SK-N-MC (cell line): Measurements from ENCODE around the gene KRTAP10-10.
"Not testable (repeated sequence)": the region's sequence is repeated elsewhere in the genome, so short reads cannot be mapped to it uniquely, and the experiment has no call there.

Source experiments
- DNase-seq: peaks from one replicate; pipeline ENCODE4 v3.0.0-alpha.2; 2011; ENCODE audit warnings: low read depth, low spot score
- H3K27ac ChIP-seq: fragments of 200-600 bp; sonication (generic); 2 replicates; pipeline ENCODE4 v1.5.1; 2016; ENCODE audit warnings: mixed run types
- H3K36me3 ChIP-seq: fragments of 200-600 bp; sonication (generic); 2 replicates; pipeline ENCODE4 v1.6.1; 2017; ENCODE audit warnings: antibody characterized with exemption, low read length, mixed read lengths; ENCODE audit not compliant: insufficient read depth
- H3K4me3 ChIP-seq: fragments of 200-600 bp; sonication (generic); 2 replicates; pipeline ENCODE4 v1.5.1; 2016
- H3K9ac ChIP-seq: fragments of 200-600 bp; sonication (generic); 2 replicates; pipeline ENCODE4 v1.8.0; 2017; ENCODE audit warnings: mixed run types, mixed read lengths; ENCODE audit not compliant: insufficient read length
- H3K9me3 ChIP-seq: fragments of 200-600 bp; sonication (generic); 2 replicates; pipeline ENCODE4 v1.6.1; 2017; ENCODE audit warnings: low read depth, mild to moderate bottlenecking, antibody characterized with exemption, low read length, moderate library complexity, mixed read lengths
- EZH2 ChIP-seq: fragments of 200-600 bp; sonication (generic); IDR thresholded peaks from one replicate; pipeline ENCODE4 v1.6.1; 2017; ENCODE audit warnings: antibody characterized with exemption
- FOXP2 ChIP-seq: optimal IDR thresholded peaks from 2 replicates; pipeline ENCODE3; 2011; ENCODE audit warnings: mild to moderate bottlenecking, moderate library complexity; ENCODE audit not compliant: insufficient read depth; ENCODE audit errors: extremely low read length, control extremely low read depth
- POLR2AphosphoS5 ChIP-seq: IDR thresholded peaks from 2 replicates; pipeline ENCODE4 v1.6.1; 2012; ENCODE audit warnings: mild to moderate bottlenecking, low read depth, low read length, borderline replicate concordance

The KRTAP10-10 gene

DNA sequence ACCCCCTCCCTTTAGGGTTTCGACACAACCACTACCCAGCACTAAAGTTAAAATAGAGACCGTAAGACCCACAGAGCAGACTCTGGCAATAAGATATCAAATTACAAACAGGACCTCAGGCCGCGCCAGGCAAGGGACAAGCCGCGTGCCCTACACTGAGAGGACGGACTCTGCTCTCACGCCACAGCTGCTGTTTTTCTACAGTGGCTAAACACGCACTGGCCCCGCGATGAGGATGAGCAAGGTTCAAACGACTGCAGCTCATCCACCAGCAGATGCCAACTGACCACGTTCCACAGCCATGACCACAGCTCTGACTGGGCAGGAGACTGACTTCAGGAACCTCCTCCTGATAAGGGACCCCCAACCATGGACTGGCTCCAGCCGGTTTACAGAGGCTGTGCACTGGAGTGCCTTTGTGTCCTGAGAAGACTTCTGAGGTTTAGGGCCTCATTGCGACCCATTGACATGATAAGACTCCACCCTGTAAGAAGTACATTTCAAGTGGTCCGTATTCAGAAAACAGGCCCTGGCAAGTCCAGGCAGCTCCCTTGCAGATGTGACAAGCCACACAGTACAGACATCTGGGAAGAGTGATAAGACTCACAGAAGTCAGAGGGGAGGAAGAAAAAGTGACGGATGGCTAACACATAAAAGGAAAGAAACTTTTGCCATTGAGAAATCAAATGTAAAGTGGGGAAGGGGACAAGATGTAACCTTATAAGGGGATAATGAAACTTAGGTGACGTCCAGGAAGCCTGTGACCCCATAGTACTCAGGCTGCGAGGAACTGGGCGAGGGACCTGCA lies 43.4 kb upstream of the KRTAP10-10 start:
- DNase-seq = no peak
- Histone ChIP-seq H3K9me3 (no peaks in the 10 kb centered on the region), H3K36me3 (no peaks in the 10 kb centered on the region; the same call in 1 of the 2 replicates), H3K9ac (no peak overlapping the region), H3K4me3 (no peak overlapping the region), H3K27ac (no peak overlapping the region)
- TF ChIP-seq FOXP2 (no peak), EZH2 (no peak), POLR2AphosphoS5 (no peak)

DNA sequence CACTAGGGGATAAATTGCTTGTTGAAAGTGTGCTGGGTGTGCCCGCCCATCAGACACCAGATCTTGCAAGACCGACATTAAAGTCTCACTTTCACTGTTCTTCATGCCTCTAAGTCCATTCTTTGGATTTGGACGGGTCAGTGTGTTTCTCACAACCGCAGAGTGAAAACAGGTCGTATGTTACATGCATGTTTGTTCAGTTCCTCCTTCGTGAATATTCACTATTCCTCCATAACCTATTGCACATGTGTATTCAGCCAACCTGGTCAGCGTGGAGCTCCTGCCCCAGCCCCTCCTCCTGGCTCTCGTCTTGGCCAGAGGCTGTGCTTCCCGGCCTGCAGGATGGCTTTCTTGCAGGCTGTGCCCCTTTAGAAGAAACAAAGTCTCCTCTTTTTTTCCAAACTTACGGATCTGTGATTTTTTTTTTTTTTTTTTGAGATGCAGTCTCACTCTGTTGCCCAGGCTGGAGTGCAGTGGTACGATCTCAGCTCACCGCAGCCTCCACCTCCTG lies 42.7 kb upstream of the KRTAP10-10 start:
- TF ChIP-seq POLR2AphosphoS5 (no peak), EZH2 (no peak), FOXP2 (no peak)
- Histone ChIP-seq H3K36me3 (no peaks in the 10 kb centered on the region; the same call in 1 of the 2 replicates), H3K9ac (no peak overlapping the region), H3K27ac (no peak overlapping the region), H3K4me3 (no peak overlapping the region), H3K9me3 (no peaks in the 10 kb centered on the region)
- DNase-seq = no peak

DNA sequence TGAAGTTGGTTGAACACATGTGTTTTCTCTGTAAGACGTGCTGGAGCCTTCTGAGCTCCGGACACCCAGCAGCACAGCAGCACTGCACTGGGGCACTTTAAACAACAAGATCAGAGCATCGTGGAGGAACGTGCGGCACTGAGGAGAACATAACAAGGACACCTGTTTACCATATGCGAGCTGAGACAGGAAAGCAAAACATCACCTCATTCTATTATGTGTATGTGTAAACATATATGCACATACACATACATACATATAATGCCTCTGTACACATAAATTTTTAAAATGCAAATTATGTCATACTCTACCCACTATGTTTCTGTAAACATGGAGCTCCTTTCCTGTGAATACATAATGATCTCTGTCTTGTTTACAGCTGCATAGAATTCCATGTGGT lies 41.6 kb upstream of the KRTAP10-10 start:
- TF ChIP-seq FOXP2 = no peak
- TF ChIP-seq EZH2 = no peak
- no peak for TF ChIP-seq POLR2AphosphoS5
- no peak overlapping the region for H3K9ac ChIP-seq
- no peaks in the 10 kb centered on the region for H3K9me3 ChIP-seq
- no peaks in the 10 kb centered on the region for H3K36me3 ChIP-seq
- H3K27ac ChIP-seq = no peak overlapping the region
- DNase-seq = no peak
- no peak overlapping the region for H3K4me3 ChIP-seq

DNA sequence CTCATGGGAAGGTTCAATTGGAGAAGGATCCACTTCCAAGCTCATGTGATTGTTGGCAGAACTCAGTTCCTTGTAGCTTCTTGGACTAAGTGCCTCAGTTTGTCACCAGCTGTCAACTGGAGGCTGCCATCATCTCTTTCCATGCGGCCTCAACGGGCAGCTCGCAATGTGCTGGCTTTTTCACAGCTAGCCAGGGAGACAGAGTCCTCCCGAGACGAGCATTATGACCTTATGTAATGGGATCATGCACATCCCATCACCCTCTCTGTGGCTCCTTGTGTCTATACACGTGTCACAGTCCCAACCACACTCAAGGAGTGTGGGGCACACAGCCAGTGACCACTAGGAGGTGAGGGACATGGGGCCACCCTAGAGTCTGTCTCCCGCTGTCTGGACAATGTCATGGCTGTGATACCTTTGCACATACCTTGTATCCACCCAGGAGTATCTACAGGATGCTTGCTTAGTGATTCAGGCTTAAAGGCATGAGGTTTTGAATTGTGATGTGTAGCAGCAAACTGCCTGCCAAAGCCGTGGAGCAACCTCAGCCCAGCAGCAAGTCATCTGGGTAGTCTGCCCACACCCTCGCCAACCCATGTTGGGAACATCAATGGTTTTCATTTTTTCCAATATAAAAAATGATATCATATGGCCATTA lies 41.0 kb upstream of the KRTAP10-10 start:
- H3K4me3 ChIP-seq = no peak overlapping the region
- no peak overlapping the region for H3K9ac ChIP-seq
- DNase-seq = no peak
- H3K27ac ChIP-seq = no peak overlapping the region
- no peaks in the 10 kb centered on the region for H3K9me3 ChIP-seq
- no peak for TF ChIP-seq POLR2AphosphoS5
- TF ChIP-seq EZH2 = no peak
- TF ChIP-seq FOXP2 = no peak
- H3K36me3 ChIP-seq = no peaks in the 10 kb centered on the region

DNA sequence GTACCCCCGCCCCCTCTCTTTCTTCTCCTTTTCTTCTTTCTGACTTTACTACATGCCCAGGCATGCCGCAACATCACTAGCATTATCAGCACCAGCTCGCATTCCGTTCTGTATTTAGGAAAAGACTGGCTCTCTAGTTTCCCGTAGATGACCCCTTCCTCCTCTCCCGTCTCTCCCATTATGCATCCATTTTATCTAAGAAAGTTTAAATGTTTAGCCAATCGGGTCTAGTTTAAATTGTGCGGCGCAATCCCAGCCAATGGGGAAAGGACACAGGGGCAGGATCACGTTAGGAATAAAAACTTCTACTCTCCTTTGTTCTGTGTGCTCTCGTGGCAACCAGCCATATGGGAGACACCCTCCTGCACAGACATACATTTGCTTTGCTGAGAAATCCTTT lies 39.1 kb upstream of the KRTAP10-10 start:
- H3K9ac ChIP-seq = no peak overlapping the region
- no peak for DNase-seq
- H3K36me3 ChIP-seq = no peaks in the 10 kb centered on the region
- TF ChIP-seq EZH2 (no peak), POLR2AphosphoS5 (no peak), FOXP2 (no peak)
- H3K9me3 ChIP-seq = no peaks in the 10 kb centered on the region
- no peak overlapping the region for H3K27ac ChIP-seq
- no peak overlapping the region for H3K4me3 ChIP-seq

DNA sequence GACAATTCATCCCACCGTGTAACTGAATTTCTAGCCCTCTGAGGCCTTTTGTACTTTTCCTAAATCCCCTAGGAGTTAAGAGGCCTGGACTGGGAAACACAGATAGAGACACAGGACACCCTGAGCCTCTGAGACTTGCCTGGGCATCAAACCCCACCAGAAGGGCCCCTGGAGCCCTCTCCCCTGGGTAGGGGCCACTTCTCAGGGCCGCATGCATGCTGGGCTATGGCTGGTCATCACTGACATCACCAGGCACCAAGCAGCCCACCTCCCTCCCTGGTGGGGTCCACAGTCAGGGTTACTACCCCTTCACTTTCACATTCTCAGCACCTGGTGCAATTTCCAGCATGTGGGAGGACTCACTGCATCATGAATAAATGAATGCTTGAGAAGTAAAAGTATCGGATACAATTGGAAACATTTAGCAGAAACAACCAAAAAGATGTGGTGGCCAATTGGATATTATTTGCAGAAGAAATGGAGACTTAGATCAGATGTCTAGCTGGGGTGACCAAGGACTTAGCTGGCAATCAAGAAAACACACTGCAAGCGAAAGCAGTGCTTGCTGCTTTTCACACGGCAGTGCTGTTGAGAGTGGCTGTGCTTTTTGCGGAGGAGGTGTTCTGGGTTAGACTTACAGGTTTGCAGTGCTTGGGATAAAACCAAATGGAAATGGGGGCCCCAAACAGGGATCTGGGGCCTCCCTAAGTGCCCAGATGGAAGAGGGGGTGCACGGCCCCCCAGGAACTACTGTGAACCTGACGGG lies 37.7 kb upstream of the KRTAP10-10 start:
- Histone ChIP-seq H3K36me3 (peaks cover 8% of the 10 kb centered on the region), H3K9ac (no peak overlapping the region), H3K4me3 (no peak overlapping the region), H3K27ac (no peak overlapping the region), H3K9me3 (no peaks in the 10 kb centered on the region)
- no peak for TF ChIP-seq POLR2AphosphoS5
- no peak for TF ChIP-seq FOXP2
- TF ChIP-seq EZH2 = no peak
- DNase-seq = no peak

DNA sequence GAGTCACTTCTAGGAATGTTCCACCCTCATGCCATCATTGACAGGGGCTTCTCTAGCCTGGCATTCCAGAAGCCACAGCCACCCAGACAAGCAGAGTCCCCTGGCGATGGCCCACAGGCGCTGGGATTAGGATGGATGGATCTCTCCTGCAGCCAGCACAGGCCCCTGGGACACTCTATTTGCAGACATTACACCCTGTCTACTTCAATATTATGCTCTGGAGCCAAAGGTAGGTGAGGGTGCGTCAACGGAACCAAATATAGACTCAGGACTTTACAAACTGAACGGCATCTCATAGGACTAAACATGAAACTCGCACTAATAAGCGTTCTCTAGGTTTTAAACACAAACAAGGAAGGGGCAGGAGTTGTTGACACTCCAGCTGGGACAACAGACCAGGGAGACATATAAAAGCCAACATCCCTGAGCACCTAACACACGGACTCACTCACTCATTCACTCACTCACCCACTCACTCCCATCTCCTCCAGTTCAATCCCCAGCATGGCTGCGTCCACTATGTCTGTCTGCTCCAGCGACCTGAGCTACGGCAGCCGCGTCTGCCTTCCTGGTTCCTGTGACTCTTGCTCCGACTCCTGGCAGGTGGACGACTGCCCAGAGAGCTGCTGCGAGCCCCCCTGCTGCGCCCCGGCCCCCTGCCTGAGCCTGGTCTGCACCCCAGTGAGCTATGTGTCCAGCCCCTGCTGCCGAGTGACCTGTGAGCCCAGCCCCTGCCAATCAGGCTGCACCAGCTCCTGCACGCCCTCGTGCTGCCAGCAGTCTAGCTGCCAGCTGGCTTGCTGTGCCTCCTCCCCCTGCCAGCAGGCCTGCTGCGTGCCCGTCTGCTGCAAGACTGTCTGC lies 36.8 kb upstream of the KRTAP10-10 start, which contains the start of gene KRTAP10-7:
KRTAP10-7 (plus strand) TSS at position 480 of the 861 bp plus-strand sequence; CDS start at position 505, 25 bp downstream.
- not testable (repeated sequence) for H3K9ac ChIP-seq, H3K9me3 ChIP-seq, H3K27ac ChIP-seq, H3K4me3 ChIP-seq, DNase-seq
- peaks cover 13% of the 10 kb centered on the region for H3K36me3 ChIP-seq

DNA sequence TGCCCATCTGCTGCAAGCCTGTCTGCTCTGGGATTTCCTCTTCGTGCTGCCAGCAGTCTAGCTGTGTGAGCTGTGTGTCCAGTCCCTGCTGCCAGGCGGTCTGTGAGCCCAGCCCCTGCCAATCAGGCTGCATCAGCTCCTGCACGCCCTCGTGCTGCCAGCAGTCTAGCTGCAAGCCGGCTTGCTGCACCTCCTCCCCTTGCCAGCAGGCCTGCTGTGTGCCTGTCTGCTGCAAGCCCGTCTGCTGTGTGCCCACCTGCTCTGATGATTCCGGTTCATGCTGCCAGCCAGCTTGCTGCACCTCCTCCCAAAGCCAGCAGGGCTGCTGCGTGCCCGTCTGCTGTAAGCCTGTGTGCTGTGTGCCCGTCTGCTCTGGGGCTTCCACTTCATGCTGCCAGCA lies 36.1 kb upstream of the KRTAP10-10 start:
- H3K9ac ChIP-seq, DNase-seq, H3K9me3 ChIP-seq, H3K4me3 ChIP-seq, H3K27ac ChIP-seq: not testable (repeated sequence)
- H3K36me3 ChIP-seq = peaks cover 17% of the 10 kb centered on the region
